DND-41 (cell line): ENCODE data around the gene CCR7.
A peak's percentile ranks its signal among the peaks of the same experiment; 100 is the strongest.
"Not testable (repeated sequence)": the region's sequence is repeated elsewhere in the genome, so short reads cannot be mapped to it uniquely, and the experiment has no call there.

ENCODE experiments used
- ATAC-seq: fragments of 200-7000 bp; cut with Tn5 transposase; 3 replicates; pipeline ENCODE4 v1.9.1; 2021; ENCODE audit warnings: low read depth; ENCODE audit not compliant: insufficient read depth
- DNase-seq: peaks from one replicate; pipeline ENCODE4 v3.0.0-alpha.2; 2020
- H2AFZ ChIP-seq: 2 replicates; pipeline ENCODE4 v1.6.0; 2012; ENCODE audit warnings: low read depth, low read length
- H3K27ac ChIP-seq: 2 replicates; pipeline ENCODE4 v1.5.1; 2012; ENCODE audit warnings: low read length, inconsistent platforms
- H3K27me3 ChIP-seq: fragments of 200-600 bp; sonication (generic); 2 replicates; pipeline ENCODE4 v1.6.0; 2012; ENCODE audit warnings: low read length, mild to moderate bottlenecking, inconsistent platforms; ENCODE audit not compliant: insufficient read depth, poor library complexity
- H3K36me3 ChIP-seq: 2 replicates; pipeline ENCODE4 v1.5.1; 2012; ENCODE audit warnings: low read length, inconsistent platforms; ENCODE audit not compliant: insufficient read depth
- H3K4me1 ChIP-seq: 2 replicates; pipeline ENCODE4 v1.5.1; 2012; ENCODE audit warnings: mild to moderate bottlenecking, low read length; ENCODE audit not compliant: insufficient read depth
- H3K4me2 ChIP-seq: 2 replicates; pipeline ENCODE4 v1.6.0; 2012; ENCODE audit warnings: mild to moderate bottlenecking, moderate library complexity, low read length, inconsistent platforms; ENCODE audit not compliant: insufficient read depth
- H3K4me3 ChIP-seq, 2 experiments: fragments of 200-600 bp in 1 of 2; shearing (Covaris generic) in 1 of 2; 2 replicates each; pipeline ENCODE4 v1.5.1; 2012 to 2016; ENCODE audit warnings: inconsistent platforms in 2 of 2, low read length in 2 of 2, mild to moderate bottlenecking in 2 of 2, low read depth in 1 of 2, moderate library complexity in 1 of 2
- H3K79me2 ChIP-seq: 2 replicates; pipeline ENCODE4 v1.6.0; 2012; ENCODE audit warnings: low read length, inconsistent platforms; ENCODE audit not compliant: insufficient read depth
- H3K9ac ChIP-seq: 2 replicates; pipeline ENCODE4 v1.6.0; 2012; ENCODE audit warnings: low read depth, mild to moderate bottlenecking, inconsistent platforms, low read length, moderate library complexity
- H3K9me3 ChIP-seq: 2 replicates; pipeline ENCODE4 v1.5.1; 2012; ENCODE audit warnings: low read length, moderate library complexity, mild to moderate bottlenecking, inconsistent platforms; ENCODE audit not compliant: insufficient read depth, severe bottlenecking
- H4K20me1 ChIP-seq: 2 replicates; pipeline ENCODE4 v1.6.0; 2012; ENCODE audit warnings: low read length; ENCODE audit not compliant: insufficient read depth
- CTCF ChIP-seq: IDR thresholded peaks from 2 replicates; pipeline ENCODE4 v1.5.1; 2012; ENCODE audit warnings: borderline replicate concordance, low read length, moderate library complexity, mild to moderate bottlenecking; ENCODE audit not compliant: poor library complexity, severe bottlenecking; ENCODE audit errors: extremely low read depth
- EZH2 ChIP-seq: IDR thresholded peaks from 3 replicates; pipeline ENCODE4 v1.6.1; 2012; ENCODE audit warnings: borderline replicate concordance, low read depth, mild to moderate bottlenecking, moderate library complexity, low read length, inconsistent platforms; ENCODE audit not compliant: severe bottlenecking

The CCR7 gene

GRCh38 chr17:40548491-40548981 is 16.7 kb downstream of the CCR7 start:
- ATAC-seq (no peak), DNase-seq (peak; percentile 10)
- H4K20me1 ChIP-seq, result no peaks in the 10 kb centered on the region
- H3K4me2 ChIP-seq, result peak overlapping the region; percentile 55
- H3K36me3 ChIP-seq, result no peaks in the 10 kb centered on the region
- H3K79me2 ChIP-seq, result no peaks in the 10 kb centered on the region
- no peaks in the 10 kb centered on the region for H3K9me3 ChIP-seq
- H3K27me3 ChIP-seq, result no peaks in the 10 kb centered on the region
- peak overlapping the region; percentile 61 for H3K9ac ChIP-seq
- peaks cover 82% of the 10 kb centered on the region for H3K4me1 ChIP-seq
- no peak overlapping the region for H2AFZ ChIP-seq
- peak overlapping the region; percentile 96 for H3K27ac ChIP-seq
- H3K4me3 ChIP-seq, result 0 out of 4 replicates have a peak overlapping the region, but pooled peaks of 1 of the 2 experiments have one; percentile 26
- TF ChIP-seq CTCF (no peak), EZH2 (no peak)

GRCh38 chr17:40547785-40548478 is 17.3 kb downstream of the CCR7 start:
- no peaks in the 10 kb centered on the region for H3K79me2 ChIP-seq
- H3K4me1 ChIP-seq, result peaks cover 82% of the 10 kb centered on the region
- peak overlapping the region; percentile 61 for H3K9ac ChIP-seq
- ATAC-seq, result peak; percentile 55
- H3K4me3 ChIP-seq, result peak overlapping the region in 1 of 2 experiments; percentile 26; a peak in 2 of 4 replicates
- TF ChIP-seq EZH2 (no peak), CTCF (no peak)
- H3K27me3 ChIP-seq, result no peaks in the 10 kb centered on the region
- no peaks in the 10 kb centered on the region for H4K20me1 ChIP-seq
- peak overlapping the region; percentile 96 for H3K27ac ChIP-seq
- H3K36me3 ChIP-seq, result no peaks in the 10 kb centered on the region
- H3K4me2 ChIP-seq, result peak overlapping the region; percentile 55
- no peaks in the 10 kb centered on the region for H3K9me3 ChIP-seq
- H2AFZ ChIP-seq, result no peak overlapping the region
- DNase-seq, result no peak

DNA sequence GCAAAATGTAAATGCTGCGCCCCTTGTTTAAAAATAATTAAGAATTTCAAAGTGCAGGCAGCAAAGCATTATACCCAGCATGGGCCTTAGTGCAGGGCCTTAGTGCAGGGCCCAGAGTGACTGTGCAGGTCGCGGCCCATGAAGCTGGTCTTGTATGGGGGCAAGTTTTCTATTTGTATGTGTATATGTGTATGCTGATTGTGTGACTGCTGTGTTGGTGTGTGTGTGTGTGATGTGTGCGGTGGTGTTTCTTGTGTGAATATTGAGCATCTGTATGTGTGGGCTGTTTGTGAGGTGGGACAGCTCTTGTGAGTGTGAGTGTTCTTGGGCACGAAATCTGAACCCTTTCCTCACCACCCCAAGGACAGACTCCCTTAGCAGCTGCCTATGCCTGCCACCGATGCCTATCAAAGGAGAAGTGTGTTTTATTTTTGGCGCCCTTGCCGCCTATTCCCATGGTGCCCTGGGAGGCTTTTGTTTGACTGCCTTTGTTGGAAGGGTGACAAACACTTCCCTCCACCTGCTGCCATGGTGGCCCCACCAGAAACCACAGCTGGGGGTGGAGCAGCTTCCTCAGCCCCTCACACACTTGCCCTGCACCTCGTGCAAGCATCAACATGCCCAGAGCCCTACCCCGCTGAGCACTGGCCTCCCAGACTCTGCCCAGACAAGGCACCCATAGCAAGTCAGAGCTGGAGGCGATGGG is 18.0 kb downstream of the CCR7 start:
- Histone ChIP-seq H3K9ac (peak overlapping the region; percentile 61), H3K4me3 (peak overlapping the region in 1 of 2 experiments; percentile 26; a peak in 2 of 4 replicates), H3K36me3 (no peaks in the 10 kb centered on the region), H3K79me2 (no peaks in the 10 kb centered on the region), H3K9me3 (no peaks in the 10 kb centered on the region), H3K4me2 (peak overlapping the region; percentile 55), H4K20me1 (no peaks in the 10 kb centered on the region), H3K27me3 (no peaks in the 10 kb centered on the region), H3K27ac (peak overlapping the region; percentile 96), H3K4me1 (peaks cover 82% of the 10 kb centered on the region), H2AFZ (peak overlapping the region; percentile 65)
- TF ChIP-seq CTCF (no peak), EZH2 (no peak)
- DNase-seq, result peak; percentile 99
- peak; percentile 96 for ATAC-seq

GRCh38 chr17:40546497-40546896 is 18.8 kb downstream of the CCR7 start:
- H3K9me3 ChIP-seq, H3K79me2 ChIP-seq, H3K4me3 ChIP-seq, H2AFZ ChIP-seq, ATAC-seq, H3K36me3 ChIP-seq, H4K20me1 ChIP-seq, H3K27me3 ChIP-seq, DNase-seq, H3K4me2 ChIP-seq: not testable (repeated sequence)
- Histone ChIP-seq H3K4me1 (peaks cover 87% of the 10 kb centered on the region), H3K9ac (peak overlapping the region; percentile 61), H3K27ac (peak overlapping the region; percentile 96)
